Caco-2 (cell line): ENCODE results near the gene MEDAG. TPM values are rescaled to one million over a fixed set of nuclear protein-coding genes. Genes with fewer than 3 reads are reported as not detected.

Experiments used
- BruUV-seq: library from RNA; stranded (reverse); fragments of 400-500 nt; replicated peaks from 2 replicates; lab custom pipeline; 2021; lab: Mats Ljungman, UMichigan
- CTCF ChIA-PET: fragments of 300-600 bp; sonication (Branson Sonifier 250); formaldehyde crosslinking; loops from one replicate; lab custom pipeline; 2022; ENCODE audit warnings: antibody characterized with exemption; lab: Charles Lee
- POLR2A ChIA-PET: fragments of 300-600 bp; sonication (Branson Sonifier 250); formaldehyde crosslinking; loops from one replicate; lab custom pipeline; 2022; ENCODE audit warnings: antibody characterized with exemption; lab: Charles Lee
- DNase-seq, 2 experiments: peaks; one replicate each; pipeline versions ENCODE4 v3.0.0 to v3.0.0-alpha.2; 2020 to 2022
- H3K27me3 ChIP-seq: replicated peaks from 2 replicates; pipeline ENCODE4 v1.6.0; 2011; ENCODE audit warnings: low read length; ENCODE audit not compliant: control insufficient read depth, insufficient read depth
- H3K36me3 ChIP-seq: 2 replicates; pipeline ENCODE4 v1.5.1; 2011; ENCODE audit warnings: low read length; ENCODE audit not compliant: control insufficient read depth, insufficient read depth
- H3K4me1 ChIP-seq: fragments of 250-450 bp; sonication (Bioruptor Pico); 2 replicates; pipeline ENCODE4 v1.5.1; 2020; ENCODE audit warnings: mild to moderate bottlenecking
- H3K4me3 ChIP-seq: 2 replicates; pipeline ENCODE4 v1.5.1; 2011; ENCODE audit warnings: low read depth, mild to moderate bottlenecking, control low read depth, low read length
- H3K9me3 ChIP-seq: fragments of 250-450 bp; sonication (Bioruptor Pico); 2 replicates; pipeline ENCODE4 v1.5.1; 2020; ENCODE audit warnings: mild to moderate bottlenecking, moderate library complexity
- H3K27ac Mint-ChIP-seq: one replicate; pipeline ENCODE4 v1.8.0; 2022; ENCODE audit warnings: mixed read lengths; ENCODE audit not compliant: unreplicated experiment
- H3K27me3 Mint-ChIP-seq: one replicate; pipeline ENCODE4 v1.8.0; 2022; ENCODE audit warnings: mixed read lengths; ENCODE audit not compliant: insufficient read depth, unreplicated experiment
- H3K36me3 Mint-ChIP-seq: one replicate; pipeline ENCODE4 v1.8.0; 2022; ENCODE audit warnings: mild to moderate bottlenecking, mixed read lengths; ENCODE audit not compliant: insufficient read depth, unreplicated experiment
- H3K4me1 Mint-ChIP-seq: one replicate; pipeline ENCODE4 v1.8.0; 2022; ENCODE audit warnings: low read depth, mixed read lengths; ENCODE audit not compliant: unreplicated experiment
- H3K4me3 Mint-ChIP-seq: one replicate; pipeline ENCODE4 v1.8.0; 2022; ENCODE audit warnings: mild to moderate bottlenecking, moderate library complexity, mixed read lengths; ENCODE audit not compliant: unreplicated experiment
- H3K9me3 Mint-ChIP-seq: one replicate; pipeline ENCODE4 v1.8.0; 2022; ENCODE audit warnings: mixed read lengths; ENCODE audit not compliant: unreplicated experiment
- intact Hi-C: fragments of 100-400 bp; cut with micrococcal nuclease; formaldehyde crosslinking; loops from one replicate; pipeline ENCODE4 v1.10.0; 2022; ENCODE audit not compliant: unreplicated experiment
- total RNA-seq: library from RNA; stranded (reverse); gene quantifications from 2 replicates; pipeline ENCODE4 v1.2.3, GENCODE V29; 2022
- TF ChIP-seq, protein P1 (sequence below), 2 experiments: fragments of 200-600 bp in 1 of 2; IDR thresholded peaks; 1 replicate in 1 of 2; 2 replicates in 1 of 2; pipeline versions ENCODE4 v1.5.1 to v1.8.0; 2011 to 2022; ENCODE audit warnings: antibody characterized with exemption in 1 of 2, control low read depth in 1 of 2, inconsistent platforms in 1 of 2, low read depth in 1 of 2, low read length in 1 of 2, mild to moderate bottlenecking in 1 of 2, moderate library complexity in 1 of 2; ENCODE audit not compliant: insufficient read depth in 1 of 2, severe bottlenecking in 1 of 2, unreplicated experiment in 1 of 2

Gene MEDAG
- total RNA-seq, 1 experiment from 2014 or later, result not detected

DNA sequence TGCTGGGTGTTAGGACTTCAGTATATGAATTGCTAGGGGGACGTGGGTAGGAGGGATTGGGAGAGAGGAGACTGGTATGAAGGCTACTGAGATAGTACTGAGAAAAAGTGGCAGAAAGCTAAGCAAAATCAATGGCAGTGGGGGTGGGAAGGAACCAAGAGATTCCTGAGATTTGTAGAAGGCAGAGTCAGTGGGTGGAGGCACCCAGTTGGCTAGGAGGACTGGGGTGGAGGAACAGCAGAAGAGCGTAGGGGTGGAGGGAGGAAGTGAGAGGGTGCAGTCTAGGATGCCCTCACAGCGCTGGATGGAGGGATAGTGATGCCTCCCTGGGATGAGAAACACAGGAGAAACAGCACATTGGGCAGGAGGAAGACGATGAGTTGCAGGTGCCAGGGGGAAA is 5.6 kb upstream of the MEDAG start:
- Histone ChIP-seq H3K9me3 (no peaks in the 10 kb centered on the region), H3K27me3 (peaks cover 3% of the 10 kb centered on the region), H3K36me3 (no peaks in the 10 kb centered on the region), H3K4me3 (no peak overlapping the region), H3K4me1 (no peaks in the 10 kb centered on the region)
- H3K27me3 Mint-ChIP-seq, result peaks cover 18% of the 10 kb centered on the region
- no TSS peak for BruUV-seq
- POLR2A ChIA-PET, result no interaction called here
- no peak overlapping the region for H3K27ac Mint-ChIP-seq
- no peaks in the 10 kb centered on the region for H3K4me1 Mint-ChIP-seq
- H3K9me3 Mint-ChIP-seq, result no peaks in the 10 kb centered on the region
- CTCF ChIA-PET, result interaction anchor here (0.8 kb wide), 1 partner anchor 145 kb away, joined by 3 read pairs; no protein-coding TSS in a partner anchor
- H3K36me3 Mint-ChIP-seq, result no peaks in the 10 kb centered on the region
- no peak for DNase-seq
- no peak overlapping the region for H3K4me3 Mint-ChIP-seq
- intact Hi-C loops, result no loop called here
- TF ChIP-seq, protein P1, sequence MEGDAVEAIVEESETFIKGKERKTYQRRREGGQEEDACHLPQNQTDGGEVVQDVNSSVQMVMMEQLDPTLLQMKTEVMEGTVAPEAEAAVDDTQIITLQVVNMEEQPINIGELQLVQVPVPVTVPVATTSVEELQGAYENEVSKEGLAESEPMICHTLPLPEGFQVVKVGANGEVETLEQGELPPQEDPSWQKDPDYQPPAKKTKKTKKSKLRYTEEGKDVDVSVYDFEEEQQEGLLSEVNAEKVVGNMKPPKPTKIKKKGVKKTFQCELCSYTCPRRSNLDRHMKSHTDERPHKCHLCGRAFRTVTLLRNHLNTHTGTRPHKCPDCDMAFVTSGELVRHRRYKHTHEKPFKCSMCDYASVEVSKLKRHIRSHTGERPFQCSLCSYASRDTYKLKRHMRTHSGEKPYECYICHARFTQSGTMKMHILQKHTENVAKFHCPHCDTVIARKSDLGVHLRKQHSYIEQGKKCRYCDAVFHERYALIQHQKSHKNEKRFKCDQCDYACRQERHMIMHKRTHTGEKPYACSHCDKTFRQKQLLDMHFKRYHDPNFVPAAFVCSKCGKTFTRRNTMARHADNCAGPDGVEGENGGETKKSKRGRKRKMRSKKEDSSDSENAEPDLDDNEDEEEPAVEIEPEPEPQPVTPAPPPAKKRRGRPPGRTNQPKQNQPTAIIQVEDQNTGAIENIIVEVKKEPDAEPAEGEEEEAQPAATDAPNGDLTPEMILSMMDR (IDR thresholded peaks at IDR 0.05; ENCODE audit: insufficient read depth in 1 of 2, low read depth in 1 of 2, low read length in 1 of 2, severe bottlenecking in 1 of 2, unreplicated experiment in 1 of 2), result no peak

DNA sequence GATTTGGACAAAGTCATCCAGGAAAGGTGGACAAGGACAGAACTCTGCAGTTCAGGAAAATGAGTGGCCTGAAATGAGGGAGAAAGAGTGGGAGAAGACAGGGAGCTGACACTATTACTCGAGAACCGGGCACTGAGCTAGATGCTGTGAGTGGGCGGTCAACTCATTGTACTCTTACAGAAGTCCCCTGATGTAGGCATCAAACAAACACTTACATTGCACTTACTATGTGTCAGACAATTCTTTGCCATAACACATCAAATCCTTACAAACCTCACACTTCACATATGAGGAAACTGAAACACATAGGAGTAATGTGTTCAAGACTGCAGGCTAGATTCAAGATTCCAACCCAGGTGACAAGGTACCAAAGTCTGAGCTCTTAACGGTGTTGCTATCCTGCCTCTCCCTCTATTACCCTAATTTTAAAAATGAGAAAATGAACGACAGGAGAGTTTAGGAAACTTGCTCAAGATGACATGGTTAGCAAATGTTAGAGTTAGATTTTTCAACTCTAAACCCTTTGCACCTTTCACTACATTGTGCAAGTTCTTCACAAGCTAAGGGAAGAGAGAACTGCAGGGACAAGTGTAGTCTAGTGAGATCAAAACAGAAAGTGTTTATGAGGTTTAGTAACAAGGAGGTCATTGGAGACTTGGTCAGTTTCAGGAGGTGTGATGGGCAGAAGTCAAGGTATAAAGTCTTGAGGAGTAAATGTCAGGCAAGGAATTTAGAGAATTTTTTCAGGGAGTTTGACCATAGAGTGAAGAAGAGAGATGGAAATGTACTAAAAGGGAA is 4.9 kb upstream of the MEDAG start:
- Mint-ChIP-seq H3K36me3 (no peaks in the 10 kb centered on the region), H3K27me3 (peaks cover 18% of the 10 kb centered on the region), H3K4me1 (no peaks in the 10 kb centered on the region), H3K9me3 (no peaks in the 10 kb centered on the region), H3K27ac (no peak overlapping the region), H3K4me3 (no peak overlapping the region)
- TF ChIP-seq, protein P1 (IDR thresholded peaks at IDR 0.05; ENCODE audit: insufficient read depth in 1 of 2, low read depth in 1 of 2, low read length in 1 of 2, severe bottlenecking in 1 of 2, unreplicated experiment in 1 of 2), result no peak
- Histone ChIP-seq H3K4me1 (no peaks in the 10 kb centered on the region), H3K9me3 (no peaks in the 10 kb centered on the region), H3K36me3 (no peaks in the 10 kb centered on the region), H3K27me3 (peaks cover 3% of the 10 kb centered on the region), H3K4me3 (no peak overlapping the region)
- ChIA-PET POLR2A (no interaction called here), CTCF (interaction anchor here (0.8 kb wide), 1 partner anchor 145 kb away, joined by 3 read pairs; no protein-coding TSS in a partner anchor)
- BruUV-seq, result no TSS peak
- intact Hi-C loops, result no loop called here
- no peak for DNase-seq

DNA sequence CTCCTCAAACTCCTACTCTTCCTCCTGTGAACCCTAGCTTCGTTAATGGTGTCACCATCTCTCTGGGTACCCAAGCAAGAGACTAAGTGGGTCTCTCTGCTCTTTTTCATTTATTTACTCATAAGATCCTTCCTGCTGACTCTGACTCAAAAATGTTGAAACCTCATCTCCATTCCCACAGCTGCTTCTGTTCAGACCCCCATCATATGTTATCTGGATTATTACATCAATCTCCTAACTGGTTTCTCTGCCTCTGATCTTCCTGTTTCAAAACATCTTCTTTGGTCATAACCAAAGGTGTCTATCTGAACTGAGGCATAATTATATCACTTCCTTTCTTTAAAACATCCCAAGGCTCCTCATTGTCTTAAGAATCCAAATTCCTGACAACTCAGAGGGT is 2.0 kb upstream of the MEDAG start:
- no peak overlapping the region for H3K27ac Mint-ChIP-seq
- TF ChIP-seq, protein P1 (IDR thresholded peaks at IDR 0.05; ENCODE audit: insufficient read depth in 1 of 2, low read depth in 1 of 2, low read length in 1 of 2, severe bottlenecking in 1 of 2, unreplicated experiment in 1 of 2), result no peak
- ChIA-PET CTCF (no interaction called here), POLR2A (no interaction called here)
- no peaks in the 10 kb centered on the region for H3K4me1 ChIP-seq
- no peak overlapping the region for H3K4me3 Mint-ChIP-seq
- no peaks in the 10 kb centered on the region for H3K9me3 ChIP-seq
- H3K4me1 Mint-ChIP-seq, result no peaks in the 10 kb centered on the region
- H3K36me3 Mint-ChIP-seq, result no peaks in the 10 kb centered on the region
- no peak overlapping the region for H3K4me3 ChIP-seq
- H3K27me3 Mint-ChIP-seq, result peaks cover 18% of the 10 kb centered on the region
- no peaks in the 10 kb centered on the region for H3K9me3 Mint-ChIP-seq
- intact Hi-C loops, result no loop called here
- no peak for DNase-seq
- no peaks in the 10 kb centered on the region for H3K36me3 ChIP-seq
- H3K27me3 ChIP-seq, result peaks cover 3% of the 10 kb centered on the region
- BruUV-seq, result no TSS peak
